NK-92 (cell line): ENCODE results near the gene CRYBA1.
"Not testable (repeated sequence)": the region's sequence is repeated elsewhere in the genome, so short reads cannot be mapped to it uniquely, and the experiment has no call there.

Experiments used
- DNase-seq: peaks from one replicate; lab custom pipeline; 2025; ENCODE audit not compliant: unreplicated experiment; lab: John Stamatoyannopoulos, UW

CRYBA1 gene

GRCh38 chr17:29237476-29238132 is 9.1 kb upstream of the CRYBA1 start:
- DNase-seq, result no peak

GRCh38 chr17:29238133-29238850 is 8.4 kb upstream of the CRYBA1 start:
- DNase-seq, result no peak

GRCh38 chr17:29240477-29240876 is 6.2 kb upstream of the CRYBA1 start:
- no peak for DNase-seq

- no peak for DNase-seq
Measured at GRCh38 chr17:29240968-29241963, 5.4 kb upstream of the CRYBA1 start.

- DNase-seq, result no peak
Measured at GRCh38 chr17:29242051-29242450, 4.6 kb upstream of the CRYBA1 start.

GRCh38 chr17:29242790-29243189 is 3.9 kb upstream of the CRYBA1 start:
- DNase-seq, result no peak

- DNase-seq, result no peak
Measured at GRCh38 chr17:29243792-29244191, 2.9 kb upstream of the CRYBA1 start.

GRCh38 chr17:29245401-29245800 is 1.3 kb upstream of the CRYBA1 start:
- no peak for DNase-seq

GRCh38 chr17:29247219-29247618 is 560 bp downstream of the CRYBA1 start:
- DNase-seq, result no peak

- no peak for DNase-seq
Measured at GRCh38 chr17:29248845-29249244, 2.2 kb downstream of the CRYBA1 start.

- no peak for DNase-seq
Measured at GRCh38 chr17:29250666-29251065, 4.0 kb downstream of the CRYBA1 start.

GRCh38 chr17:29251184-29251583 is 4.5 kb downstream of the CRYBA1 start:
- DNase-seq, result no peak

GRCh38 chr17:29252101-29252791 is 5.6 kb downstream of the CRYBA1 start:
- DNase-seq, result no peak

GRCh38 chr17:29253037-29253436 is 6.4 kb downstream of the CRYBA1 start:
- no peak for DNase-seq

GRCh38 chr17:29255926-29256522 is 9.4 kb downstream of the CRYBA1 start:
- no peak for DNase-seq

- DNase-seq, result no peak
Measured at GRCh38 chr17:29256735-29257466, 10.2 kb downstream of the CRYBA1 start.

GRCh38 chr17:29257756-29258155 is 11.1 kb downstream of the CRYBA1 start:
- no peak for DNase-seq

GRCh38 chr17:29263916-29264315 is 17.3 kb downstream of the CRYBA1 start:
- no peak for DNase-seq

- not testable (repeated sequence) for DNase-seq
Measured at GRCh38 chr17:29271980-29272379, 25.3 kb downstream of the CRYBA1 start.

- DNase-seq, result no peak
Measured at GRCh38 chr17:29273924-29274323, 27.3 kb downstream of the CRYBA1 start.
